HG03039 (cell line): ENCODE results near the gene SOBP.
"Not testable (repeated sequence)": the region's sequence is repeated elsewhere in the genome, so short reads cannot be mapped to it uniquely, and the experiment has no call there.

Source experiments
- ATAC-seq: cut with Tn5 transposase; IDR thresholded peaks from one replicate; pipeline ENCODE4 v1.9.1; 2021; ENCODE audit warnings: mild to moderate bottlenecking, moderate library complexity; ENCODE audit not compliant: unreplicated experiment

The SOBP gene

DNA sequence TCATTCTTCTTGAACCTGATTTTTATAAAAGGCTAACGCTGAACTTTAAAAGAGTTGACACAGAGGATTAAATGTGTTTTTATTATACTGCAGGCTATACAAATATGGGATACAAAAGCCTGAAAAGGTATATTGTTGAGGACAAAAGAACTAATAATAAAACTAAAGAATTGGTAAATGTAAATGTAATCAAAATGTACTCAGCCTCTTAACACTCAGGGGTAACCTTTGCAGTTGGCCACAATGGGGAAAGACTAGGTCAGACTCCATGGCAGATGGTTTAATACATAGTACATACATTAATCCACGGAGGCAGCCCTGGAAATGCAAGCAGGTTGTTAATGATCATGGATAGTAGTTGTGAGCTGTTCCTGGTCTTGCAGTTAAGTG is 57.5 kb downstream of the SOBP start:
- no peak for ATAC-seq

- no peak for ATAC-seq
These were observed 60.4 kb downstream of the SOBP start for GRCh38 chr6:107550241-107550840.

DNA sequence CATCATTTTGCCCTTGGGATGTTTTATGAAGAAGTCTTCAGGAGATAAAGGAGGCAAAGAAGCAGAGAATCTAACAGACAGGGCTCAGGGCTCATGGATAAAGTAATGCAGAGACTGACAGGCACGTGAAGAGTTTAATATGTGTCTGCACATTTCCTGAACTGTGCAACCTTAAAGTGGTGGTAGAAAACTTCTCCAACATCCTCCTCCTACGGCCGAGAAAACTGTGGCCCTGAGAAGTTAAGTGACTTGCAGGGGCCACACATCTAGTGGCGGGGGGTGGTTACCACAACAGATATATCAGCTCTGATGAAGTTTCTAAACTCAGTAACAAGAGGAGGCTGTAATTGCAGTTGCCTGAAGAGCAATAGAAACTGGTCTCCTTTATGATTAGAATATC is 61.0 kb downstream of the SOBP start:
- no peak for ATAC-seq

DNA sequence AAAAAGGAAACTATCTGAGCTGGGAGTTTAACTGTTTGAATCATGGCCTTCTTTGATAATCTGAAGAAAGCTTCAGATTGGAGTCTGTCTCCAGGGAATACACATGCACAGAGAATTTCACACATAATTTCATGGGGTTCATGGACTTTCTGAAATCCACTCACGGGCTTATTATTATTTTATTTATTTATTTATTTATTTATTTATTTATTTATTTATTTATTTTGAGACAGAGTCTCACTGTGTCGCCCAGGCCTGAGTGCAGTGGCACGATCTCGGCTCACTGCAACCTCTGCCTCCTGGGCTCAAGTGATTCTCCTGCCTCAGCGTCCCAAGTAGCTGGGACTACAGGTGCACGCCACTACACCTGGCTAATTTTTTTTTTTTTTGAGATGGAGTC is 63.2 kb downstream of the SOBP start:
- not testable (repeated sequence) for ATAC-seq

DNA sequence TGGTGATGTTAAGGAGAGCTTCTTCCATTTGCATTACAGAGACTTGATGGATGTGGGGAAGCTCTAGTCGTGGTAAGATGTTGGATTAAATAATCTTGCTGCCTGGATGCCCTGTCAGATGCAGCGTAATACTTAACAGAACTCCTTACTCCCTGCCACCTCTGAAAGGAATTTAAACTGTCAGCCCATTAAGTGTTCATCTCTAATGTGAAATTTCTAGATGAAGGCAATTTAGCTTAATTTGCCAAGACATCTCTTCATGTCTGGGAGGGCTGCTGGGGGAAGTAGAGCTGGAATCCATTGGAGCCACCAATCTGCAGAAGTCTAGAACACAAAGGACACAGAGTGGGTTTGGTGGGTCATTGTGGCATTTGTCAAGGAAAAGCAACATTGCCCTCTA is 64.4 kb downstream of the SOBP start:
- no peak for ATAC-seq

GRCh38 chr6:107554918-107555317 is 65.0 kb downstream of the SOBP start:
- no peak for ATAC-seq

GRCh38 chr6:107555449-107555848 is 65.5 kb downstream of the SOBP start:
- no peak for ATAC-seq

- no peak for ATAC-seq
These were observed 66.2 kb downstream of the SOBP start for GRCh38 chr6:107556082-107556481.

GRCh38 chr6:107557698-107558097 is 67.8 kb downstream of the SOBP start:
- no peak for ATAC-seq

GRCh38 chr6:107560657-107561056 is 70.7 kb downstream of the SOBP start:
- no peak for ATAC-seq

DNA sequence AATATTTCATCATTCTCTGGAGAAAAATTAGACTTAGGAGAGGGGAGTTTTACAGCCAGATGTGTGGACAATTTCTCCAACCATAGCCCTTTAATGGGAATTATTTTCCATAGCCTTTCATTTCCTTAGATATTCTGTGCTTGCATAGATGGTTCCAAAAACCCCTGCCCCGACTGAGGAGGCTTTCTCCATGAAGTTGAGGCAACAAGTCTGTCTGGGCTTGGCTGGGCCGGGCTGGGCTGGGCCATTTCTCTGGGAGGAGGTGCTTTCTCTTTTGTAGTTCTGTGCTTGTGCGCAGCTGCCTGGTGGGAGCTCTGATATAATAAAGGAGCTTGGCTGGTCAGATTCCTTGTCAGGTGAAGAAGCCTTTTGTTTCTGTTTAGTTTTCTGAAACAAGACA is 71.4 kb downstream of the SOBP start:
- ATAC-seq: no peak

DNA sequence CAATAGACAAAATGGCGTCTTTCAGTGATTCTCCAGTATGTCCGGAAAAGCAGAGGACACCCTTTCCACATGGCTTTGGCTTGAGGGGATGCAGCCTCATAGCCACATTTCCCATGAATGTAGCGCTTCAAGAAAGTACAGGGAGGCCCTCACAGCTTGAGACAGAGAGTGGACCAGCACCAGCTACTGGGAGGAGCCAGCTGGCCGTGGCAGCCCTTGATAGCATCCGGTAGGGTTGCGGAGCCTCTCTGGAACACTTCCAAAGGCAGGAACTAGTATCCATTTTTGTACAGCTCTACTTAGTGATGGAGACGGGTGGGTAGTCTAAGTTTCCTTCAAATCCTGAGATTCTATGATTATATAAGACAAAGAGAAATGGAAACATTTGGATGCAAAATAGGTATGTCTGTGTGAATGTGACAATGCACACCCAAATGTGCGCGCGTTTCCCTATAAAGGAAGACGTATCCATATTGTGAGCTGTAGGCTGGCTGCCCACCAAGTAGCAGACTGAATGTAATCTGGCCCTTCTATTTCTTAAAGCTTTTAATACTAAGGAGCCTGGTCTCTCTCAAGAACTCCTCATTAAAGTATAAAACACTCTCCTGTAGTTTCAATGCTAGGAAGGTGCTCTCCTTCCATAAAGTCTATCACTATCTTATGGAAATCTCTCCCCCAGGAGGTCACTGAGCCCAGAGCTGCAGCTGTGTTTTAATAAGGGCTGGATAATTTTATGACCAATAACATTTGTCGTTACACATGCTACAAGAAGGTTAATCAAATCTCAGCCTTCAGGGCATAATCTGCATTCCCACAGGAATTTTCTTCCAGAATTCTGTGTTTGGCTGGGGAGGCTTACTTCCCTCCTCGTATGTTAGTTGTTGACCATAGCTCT is 74.0 kb downstream of the SOBP start:
- no peak for ATAC-seq

- no peak for ATAC-seq
These were observed 74.7 kb downstream of the SOBP start for GRCh38 chr6:107564589-107564951.

DNA sequence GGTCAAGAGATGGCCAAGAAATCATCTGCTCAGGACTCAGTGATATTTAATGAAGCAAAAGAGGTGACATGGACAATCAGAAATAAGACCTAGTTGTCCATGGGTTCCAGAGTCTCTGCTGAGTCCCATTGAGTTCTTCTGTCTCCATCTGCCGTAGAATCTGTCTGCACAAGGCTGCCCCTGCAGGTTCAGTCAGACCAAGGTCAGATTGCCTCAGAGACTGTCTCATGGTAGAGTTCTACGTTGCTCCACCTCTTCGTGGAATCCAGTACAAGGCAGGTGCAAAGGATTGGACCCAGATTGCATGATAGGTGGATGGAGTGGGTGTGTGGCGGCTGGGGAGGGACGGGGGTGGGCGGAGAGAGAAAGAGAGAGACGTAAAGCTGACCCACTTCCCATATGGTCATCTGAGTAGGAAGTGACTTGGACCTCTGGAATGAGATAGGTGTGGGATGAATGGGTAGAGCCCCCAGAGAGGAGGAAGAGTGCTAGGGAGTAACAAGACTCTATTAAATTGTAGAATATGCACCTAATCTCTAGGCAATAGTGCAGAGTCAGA is 75.3 kb downstream of the SOBP start:
- no peak for ATAC-seq

DNA sequence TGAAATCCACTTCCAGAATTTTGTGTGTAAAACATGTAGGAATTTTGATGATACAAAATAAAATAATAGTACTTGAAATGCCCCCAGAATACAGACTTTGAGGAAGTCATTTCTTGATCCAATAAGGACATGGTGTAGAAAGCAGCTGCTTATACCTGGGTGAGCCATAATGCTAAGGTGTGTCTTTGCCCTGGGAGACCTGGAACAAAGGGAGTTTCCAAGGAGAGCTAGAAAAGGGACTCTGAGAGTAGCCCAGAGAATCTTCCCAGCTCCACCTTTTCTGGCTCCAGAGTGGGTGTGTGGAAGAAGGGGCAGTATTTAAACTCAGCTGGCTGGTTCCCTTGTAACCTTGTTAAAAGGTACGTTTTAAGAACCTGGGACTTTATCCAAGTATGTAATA is 77.7 kb downstream of the SOBP start:
- no peak for ATAC-seq

DNA sequence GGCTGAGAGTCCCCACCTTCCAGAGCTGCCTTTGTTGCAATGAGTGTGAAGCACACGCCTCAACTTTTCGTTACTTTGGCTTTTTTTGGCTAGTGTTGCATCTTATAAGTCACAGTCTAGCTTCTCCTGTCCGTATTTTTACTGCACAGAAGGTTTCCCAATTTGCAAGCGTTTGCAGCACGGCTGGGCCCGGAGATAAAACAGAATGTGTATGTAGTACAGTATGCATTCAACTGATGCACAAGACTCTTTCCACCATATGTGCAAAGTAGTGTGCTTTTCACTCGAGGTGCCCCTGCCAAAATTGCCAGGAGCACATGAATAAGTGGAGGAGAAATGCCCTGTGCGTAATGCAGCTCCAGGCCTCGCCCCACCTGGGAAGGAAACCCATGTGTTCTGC is 79.6 kb downstream of the SOBP start:
- ATAC-seq: no peak

GRCh38 chr6:107571354-107571753 is 81.4 kb downstream of the SOBP start:
- no peak for ATAC-seq

DNA sequence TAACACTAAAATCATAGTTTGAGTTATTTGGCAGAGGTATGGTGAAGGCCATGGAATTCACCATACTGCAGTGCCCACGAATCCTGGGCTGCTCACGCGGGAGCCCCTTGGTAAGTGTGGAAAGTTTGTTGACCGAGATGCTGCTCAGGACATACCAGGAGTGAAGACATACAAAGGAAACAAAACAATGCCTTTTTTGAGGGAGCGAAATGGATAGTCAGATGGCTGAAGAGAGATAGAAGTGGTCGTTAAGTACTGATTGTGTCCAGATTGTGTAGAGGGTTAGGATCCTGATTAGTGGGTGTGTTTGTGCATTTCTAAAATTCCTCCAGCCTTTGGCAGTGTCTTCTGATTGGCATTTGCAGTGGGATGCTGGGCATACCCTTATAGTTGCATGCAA is 83.0 kb downstream of the SOBP start:
- ATAC-seq: no peak

- no peak for ATAC-seq
These were observed 84.9 kb downstream of the SOBP start for GRCh38 chr6:107574856-107575255.

GRCh38 chr6:107576852-107577251 is 86.9 kb downstream of the SOBP start:
- ATAC-seq: no peak

DNA sequence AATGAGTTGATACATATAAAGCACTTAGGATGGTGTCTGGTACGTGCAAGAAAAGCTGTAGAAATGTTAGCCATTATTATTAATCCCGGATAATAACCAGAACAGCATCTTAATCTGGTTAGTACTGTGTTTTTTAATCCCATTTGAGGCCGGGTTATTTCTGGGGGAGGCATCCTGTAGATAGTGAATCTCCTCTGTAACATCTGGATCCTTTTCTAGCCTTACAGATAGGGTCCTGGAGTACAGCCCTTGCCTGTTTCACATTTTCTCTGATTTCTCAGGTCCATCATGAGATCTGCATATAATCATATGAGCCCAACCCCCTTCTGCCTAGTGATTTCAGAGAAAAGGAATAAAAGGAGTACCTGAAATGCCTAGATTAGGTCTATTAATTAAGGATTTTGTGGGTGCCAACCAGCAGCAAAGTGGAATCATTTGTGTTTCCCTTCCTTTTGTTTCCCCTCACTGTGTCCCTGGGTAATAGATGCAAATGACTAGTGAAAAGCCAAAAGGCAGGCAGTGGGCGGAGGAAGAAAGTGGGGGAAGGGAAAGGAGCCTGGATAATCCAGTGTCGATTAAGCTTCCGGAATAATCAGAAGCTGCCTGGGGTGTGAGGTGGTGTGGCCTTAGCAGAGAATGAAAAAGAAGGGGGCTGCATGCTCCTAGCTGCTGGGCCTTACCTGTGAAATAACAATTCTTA is 88.9 kb downstream of the SOBP start:
- no peak for ATAC-seq
